Activated naive CD4-positive, alpha-beta T cell treated with anti-CD3 and anti-CD28 coated beads, Interleukin-2, amount 50 U/mL, for 72 hours (primary cell): ENCODE data around the gene CCDC51. TPM values are rescaled to one million over a fixed set of nuclear protein-coding genes. Genes with fewer than 3 reads are reported as not detected.

Source experiments
- ATAC-seq, 2 donors: fragments of 150-1000 bp; cut with Tn5 transposase; 2 replicates each; pipeline ENCODE4 v1.10.0; 2021; ENCODE audit warnings: mild to moderate bottlenecking in 2 of 2, moderate library complexity in 2 of 2
- DNase-seq, 2 donors: peaks; one replicate each; pipeline ENCODE4 v3.0.0; 2021 to 2022; ENCODE audit warnings: low spot score in 2 of 2
- H3K27ac Mint-ChIP-seq, 2 donors: one replicate each; pipeline ENCODE4 v1.8.0; 2022; ENCODE audit warnings: mild to moderate bottlenecking in 2 of 2, mixed read lengths in 2 of 2
- H3K36me3 Mint-ChIP-seq, 2 donors: one replicate each; pipeline ENCODE4 v1.8.0; 2022; ENCODE audit warnings: mixed read lengths in 2 of 2
- H3K9me3 Mint-ChIP-seq, 2 donors: one replicate each; pipeline ENCODE4 v1.8.0; 2022; ENCODE audit warnings: mixed read lengths in 2 of 2
- total RNA-seq, 2 donors: library from RNA; stranded (reverse); gene quantifications; one replicate each; pipeline ENCODE4 v1.2.3, GENCODE V29; 2022

The CCDC51 gene
- total RNA-seq, 2 donors from 2014 or later: 21.7 to 27.1 TPM

DNA sequence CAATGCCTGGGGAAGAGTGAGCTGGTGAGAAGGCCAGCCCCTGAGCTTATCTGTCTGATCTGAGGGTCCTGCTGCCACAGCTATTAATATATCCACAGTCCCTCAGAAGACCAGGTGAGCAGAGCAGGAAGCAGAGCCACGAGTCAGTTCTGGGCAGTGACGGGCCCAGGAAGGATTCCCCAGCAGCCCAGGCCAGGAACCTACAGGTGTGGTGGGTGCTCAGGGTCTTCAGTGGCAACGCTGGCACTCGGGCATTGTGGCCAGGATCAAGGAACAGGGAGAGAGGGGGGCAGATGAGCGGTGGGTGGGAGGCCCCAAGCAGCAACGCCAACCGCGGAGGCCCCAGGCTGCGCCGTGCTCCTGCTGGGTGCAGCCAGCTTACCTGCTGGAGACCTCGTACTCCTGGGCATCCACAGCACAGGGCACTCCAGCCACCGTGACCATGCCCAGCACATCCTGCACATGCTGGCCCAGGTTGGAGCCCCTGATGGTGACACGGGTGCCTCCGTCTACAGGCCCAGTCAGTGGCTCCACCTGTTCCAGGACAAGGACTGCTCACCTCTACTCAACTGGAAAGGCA lies 22.3 kb downstream of the CCDC51 start:
- Mint-ChIP-seq H3K9me3 (no peaks in the 10 kb centered on the region), H3K36me3 (no peaks in the 10 kb centered on the region), H3K27ac (no peak overlapping the region)
- DNase-seq (no peak), ATAC-seq (no peak)

DNA sequence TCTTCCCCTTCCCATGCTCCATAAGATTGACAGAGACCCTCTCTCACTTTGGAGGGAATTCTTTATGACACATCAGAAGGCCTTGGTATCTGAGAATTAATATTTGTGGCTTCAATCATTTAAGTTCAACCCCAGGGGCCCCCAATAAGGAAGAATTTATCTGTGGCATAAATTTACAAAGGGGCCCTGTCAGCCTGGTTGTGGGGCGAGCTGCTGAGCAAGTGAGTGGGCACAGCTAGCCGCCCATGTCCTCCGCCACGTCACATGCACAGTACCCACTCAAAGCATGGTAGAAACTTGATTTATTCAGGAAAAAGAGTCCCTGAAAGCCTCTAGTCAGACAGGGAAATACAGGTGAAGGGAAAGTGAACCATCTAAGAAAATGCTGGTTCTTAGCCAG lies 23.4 kb downstream of the CCDC51 start:
- Mint-ChIP-seq H3K9me3 (no peaks in the 10 kb centered on the region), H3K36me3 (no peaks in the 10 kb centered on the region), H3K27ac (no peak overlapping the region)
- DNase-seq (no peak), ATAC-seq (no peak)

DNA sequence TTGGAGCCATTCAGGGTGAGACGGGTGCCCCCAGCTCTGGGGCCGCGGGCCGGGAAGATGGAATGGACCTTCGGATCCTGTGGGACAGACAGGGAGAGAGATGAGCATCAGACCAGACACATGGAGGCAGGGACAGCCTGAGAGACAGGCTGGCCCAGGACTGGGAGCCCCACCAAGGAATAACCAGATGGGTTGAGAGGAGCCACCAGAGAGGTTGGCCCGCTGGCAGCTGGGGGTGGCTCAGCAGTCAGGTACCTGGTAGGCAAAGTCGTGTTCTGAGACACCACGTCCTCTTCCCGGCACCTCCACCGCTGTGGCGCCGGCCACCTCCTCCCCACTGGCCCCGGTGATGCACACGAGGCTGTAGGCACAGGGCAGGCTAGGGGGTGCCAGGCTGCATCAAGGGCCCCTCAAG lies 23.8 kb downstream of the CCDC51 start:
- Mint-ChIP-seq H3K9me3 (no peaks in the 10 kb centered on the region), H3K36me3 (no peaks in the 10 kb centered on the region), H3K27ac (no peak overlapping the region)
- no peak for ATAC-seq
- no peak for DNase-seq

DNA sequence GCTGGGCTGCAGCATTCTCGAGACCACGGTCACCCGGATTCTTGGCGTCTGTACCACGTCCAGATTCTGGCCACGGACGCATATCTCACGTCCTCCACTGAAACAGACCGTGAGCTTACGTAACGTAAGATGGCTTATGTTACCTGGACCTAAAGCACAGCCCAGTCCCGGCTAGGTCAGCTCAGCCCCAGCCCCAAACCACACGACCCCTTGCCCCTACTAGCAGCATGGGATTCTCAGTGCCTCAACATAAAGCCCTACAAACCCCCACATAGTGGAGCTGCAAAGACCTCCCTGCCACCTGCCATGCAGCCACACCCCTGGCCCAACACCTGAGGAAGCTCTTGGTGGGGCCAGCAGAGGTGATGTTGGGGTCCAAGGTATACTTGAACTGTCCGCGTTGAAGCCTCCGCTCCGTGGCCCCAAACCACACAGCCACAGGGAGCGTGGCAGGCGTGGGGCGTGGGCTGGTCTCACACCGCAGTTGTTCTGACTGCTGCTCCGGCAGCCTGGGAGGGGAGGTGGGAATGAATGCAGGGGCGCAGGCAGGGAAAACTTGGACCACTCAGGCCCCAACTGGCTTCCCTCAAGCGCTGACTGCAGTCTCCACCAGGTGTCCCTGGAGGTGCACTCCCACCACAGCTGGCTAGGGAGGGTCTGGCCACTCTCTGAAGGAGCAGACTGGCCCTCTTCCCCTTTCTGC lies 24.5 kb downstream of the CCDC51 start:
- ATAC-seq: no peak
- DNase-seq: no peak
- H3K9me3 Mint-ChIP-seq: no peaks in the 10 kb centered on the region
- H3K36me3 Mint-ChIP-seq: no peaks in the 10 kb centered on the region
- H3K27ac Mint-ChIP-seq: no peak overlapping the region

DNA sequence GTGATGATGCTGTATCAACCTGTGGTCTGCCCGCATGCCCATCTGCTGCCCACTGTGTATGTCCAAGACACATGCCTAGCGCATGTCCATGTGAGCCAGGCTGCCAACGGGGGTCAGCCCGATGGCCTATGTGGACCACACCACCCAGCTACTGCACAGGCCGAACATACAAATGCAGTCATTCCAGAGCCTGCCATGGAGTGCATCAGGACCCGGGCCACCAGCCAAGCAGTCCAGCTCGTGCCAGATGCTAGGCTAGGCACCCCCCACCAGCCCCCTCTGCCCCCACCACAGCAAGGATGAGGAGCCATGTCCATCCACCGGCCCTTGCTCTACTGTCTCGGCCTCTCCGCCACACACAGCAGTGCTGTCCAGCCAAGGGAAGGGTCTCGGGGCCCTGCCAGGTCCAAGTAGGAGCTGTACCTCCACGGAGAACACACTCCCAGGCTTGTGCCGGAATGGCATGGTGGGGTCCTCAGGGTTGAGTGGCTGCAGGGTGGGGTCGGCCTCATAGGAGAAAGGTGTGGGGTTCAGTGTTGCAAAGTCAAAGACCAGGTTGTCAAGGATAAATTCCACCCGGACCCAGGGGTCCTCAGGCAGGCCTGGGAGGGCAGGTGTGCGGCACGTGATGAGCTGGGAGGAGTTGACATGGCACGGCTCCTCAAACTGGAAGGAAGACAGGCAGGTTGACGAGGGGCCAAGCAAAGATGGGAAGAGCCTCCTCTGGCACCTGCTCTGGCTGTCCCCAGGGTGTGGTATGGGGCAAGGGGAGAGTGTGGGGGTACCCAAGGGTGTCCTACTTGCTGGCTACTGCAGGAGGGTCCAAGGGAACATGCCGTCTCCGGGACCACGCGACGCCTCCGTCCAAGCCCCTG lies 25.3 kb downstream of the CCDC51 start:
- ATAC-seq: no peak
- DNase-seq: no peak
- peak overlapping the region; percentile 15 to 55 for H3K27ac Mint-ChIP-seq
- no peaks in the 10 kb centered on the region for H3K36me3 Mint-ChIP-seq
- no peaks in the 10 kb centered on the region for H3K9me3 Mint-ChIP-seq

DNA sequence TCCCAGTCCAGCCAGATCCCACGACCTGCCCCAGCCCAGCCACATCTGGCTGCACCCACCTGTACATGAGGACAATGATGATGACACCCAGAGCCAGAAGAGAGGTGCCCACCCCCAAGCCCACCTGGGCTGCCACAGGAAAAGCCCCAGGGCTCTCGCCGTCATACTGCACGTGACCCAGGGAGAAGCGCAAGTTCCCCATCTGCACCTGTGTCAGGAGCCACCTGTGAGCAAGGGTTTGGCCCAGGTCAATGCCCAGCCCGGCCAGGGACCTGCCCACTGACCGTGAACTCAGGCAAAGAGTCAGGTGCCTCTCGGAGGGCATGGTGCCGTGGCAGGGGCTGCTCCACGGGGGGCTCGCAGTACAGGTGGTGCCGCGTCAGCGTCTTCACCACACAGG lies 26.3 kb downstream of the CCDC51 start:
- no peak overlapping the region for H3K27ac Mint-ChIP-seq
- H3K9me3 Mint-ChIP-seq: no peaks in the 10 kb centered on the region
- DNase-seq (no peak), ATAC-seq (no peak)
- H3K36me3 Mint-ChIP-seq: no peaks in the 10 kb centered on the region

DNA sequence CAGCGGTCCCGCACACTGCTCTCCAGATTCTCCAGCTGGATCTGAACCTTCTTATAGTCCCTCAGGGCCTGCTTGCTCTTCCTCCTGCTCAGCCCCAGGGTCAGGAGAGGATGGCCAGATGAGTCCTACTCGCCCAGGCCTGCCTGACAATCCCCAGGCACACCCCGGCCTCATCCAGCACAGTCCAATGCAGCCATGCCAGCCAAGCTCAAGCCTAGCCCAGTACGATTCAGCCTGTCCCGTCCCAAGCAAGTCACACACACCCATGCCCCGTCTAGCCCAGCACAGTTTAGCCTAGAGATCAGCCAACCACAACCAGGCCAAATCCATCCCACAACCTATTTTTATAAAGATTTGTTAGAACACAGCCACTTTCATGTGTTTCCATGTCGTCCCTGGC lies 26.8 kb downstream of the CCDC51 start:
- Mint-ChIP-seq H3K9me3 (no peaks in the 10 kb centered on the region), H3K36me3 (no peaks in the 10 kb centered on the region), H3K27ac (peak overlapping the region in 1 of 2 donors; percentile 47)
- ATAC-seq: no peak
- no peak for DNase-seq

DNA sequence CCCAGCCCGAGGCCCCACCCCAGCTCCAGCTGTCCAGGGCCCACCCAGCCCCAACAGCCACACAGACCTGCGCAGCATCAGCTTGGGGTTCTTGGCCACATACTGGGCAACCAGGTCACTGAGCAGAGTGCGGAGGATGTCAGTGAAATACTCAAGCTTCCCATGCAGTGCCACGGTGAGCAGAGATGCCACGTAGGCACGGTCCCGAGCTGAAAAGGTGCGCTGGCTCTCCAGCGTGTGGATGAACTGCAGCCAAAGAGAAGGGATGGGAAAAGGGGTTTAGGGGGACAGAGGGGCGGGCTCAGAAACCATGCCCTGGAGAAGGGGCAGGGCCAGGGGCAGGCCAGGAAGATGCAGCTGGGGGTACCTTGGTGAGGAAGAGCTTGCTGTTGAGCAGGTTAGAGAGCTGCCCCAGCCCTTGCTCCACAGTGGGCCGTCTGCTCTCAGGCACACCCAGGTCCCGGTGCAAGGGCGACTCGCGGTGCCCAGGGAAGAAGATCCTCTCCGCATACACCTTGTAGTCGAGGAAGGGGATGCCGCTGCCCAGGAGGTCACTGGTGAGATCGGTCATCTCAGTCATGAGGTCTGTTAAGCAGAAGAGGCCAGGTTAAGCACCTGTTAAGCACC lies 27.4 kb downstream of the CCDC51 start:
- no peak for DNase-seq
- no peak for ATAC-seq
- peak overlapping the region in 1 of 2 donors; percentile 47 for H3K27ac Mint-ChIP-seq

DNA sequence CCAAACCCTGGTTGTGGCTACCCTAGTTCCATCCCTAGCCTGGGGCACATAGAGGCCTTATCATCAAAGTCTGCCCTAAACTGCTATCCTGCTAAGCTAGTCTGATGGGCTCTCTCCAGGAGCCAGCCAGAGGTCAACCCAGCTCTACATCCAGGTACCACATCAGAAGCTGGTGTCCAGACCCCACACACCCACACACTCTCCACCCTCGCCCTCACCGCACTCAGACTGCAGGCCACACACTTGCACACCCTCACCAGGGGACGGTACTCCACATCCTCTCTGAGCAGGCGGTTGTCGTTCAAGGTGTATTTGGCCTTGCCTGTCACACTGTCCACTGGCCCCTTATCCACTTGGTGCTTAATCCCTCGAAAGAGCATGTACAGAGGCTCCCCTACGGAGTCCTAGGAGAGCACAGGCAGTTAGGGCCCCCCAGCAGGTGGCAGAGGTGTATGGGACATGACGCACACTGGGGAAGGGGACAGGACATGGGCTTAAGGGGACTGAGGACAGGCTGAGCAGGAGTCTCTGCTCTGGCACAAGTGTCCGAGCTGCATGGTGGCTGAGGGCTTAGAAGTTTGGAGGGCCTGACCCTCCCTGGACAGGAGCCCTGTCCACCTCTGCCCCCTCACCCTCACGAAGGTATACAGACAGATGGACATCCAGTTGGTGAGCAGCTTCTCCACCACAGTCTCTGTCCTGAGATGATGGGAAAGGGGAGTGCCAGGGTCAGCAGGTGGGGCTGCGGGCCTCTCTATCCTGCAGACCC lies 28.1 kb downstream of the CCDC51 start:
- no peaks in the 10 kb centered on the region for H3K36me3 Mint-ChIP-seq
- no peaks in the 10 kb centered on the region for H3K9me3 Mint-ChIP-seq
- DNase-seq: peak in 1 of 2 donors; percentile 42
- peak overlapping the region in 1 of 2 donors; percentile 47 for H3K27ac Mint-ChIP-seq
- ATAC-seq: no peak

More for the DNA sequence above, 27.4 kb downstream of the CCDC51 start:
- Mint-ChIP-seq H3K36me3 (no peaks in the 10 kb centered on the region), H3K9me3 (no peaks in the 10 kb centered on the region)

DNA sequence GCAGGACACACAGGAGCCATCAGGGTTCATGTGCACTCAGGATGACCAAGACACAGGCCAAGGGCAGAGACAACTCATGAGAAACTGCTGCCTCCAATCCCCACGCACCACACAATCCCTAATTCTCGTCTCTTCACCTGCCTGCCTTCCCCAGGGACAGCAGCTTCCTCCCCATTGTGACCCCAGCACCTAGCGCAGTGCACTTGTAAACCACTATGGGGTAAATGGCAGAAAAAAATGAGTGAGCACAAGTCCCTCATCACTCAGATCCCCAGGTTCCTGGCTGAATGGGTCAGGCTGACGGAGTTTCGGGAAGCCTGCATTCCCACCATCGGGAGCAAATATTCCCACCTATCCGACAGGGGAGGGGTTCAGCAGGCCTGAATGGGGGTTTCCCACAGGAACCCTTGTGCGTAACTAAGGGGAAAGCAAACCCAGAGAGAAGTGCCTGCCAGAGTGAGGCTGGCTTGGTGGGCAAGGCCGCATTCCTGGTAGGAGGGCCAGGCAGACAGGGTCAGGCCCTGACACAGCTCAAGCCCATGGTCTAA lies 28.8 kb downstream of the CCDC51 start:
- no peaks in the 10 kb centered on the region for H3K36me3 Mint-ChIP-seq
- ATAC-seq: no peak
- no peak for DNase-seq
- H3K27ac Mint-ChIP-seq: no peak overlapping the region
- no peaks in the 10 kb centered on the region for H3K9me3 Mint-ChIP-seq

DNA sequence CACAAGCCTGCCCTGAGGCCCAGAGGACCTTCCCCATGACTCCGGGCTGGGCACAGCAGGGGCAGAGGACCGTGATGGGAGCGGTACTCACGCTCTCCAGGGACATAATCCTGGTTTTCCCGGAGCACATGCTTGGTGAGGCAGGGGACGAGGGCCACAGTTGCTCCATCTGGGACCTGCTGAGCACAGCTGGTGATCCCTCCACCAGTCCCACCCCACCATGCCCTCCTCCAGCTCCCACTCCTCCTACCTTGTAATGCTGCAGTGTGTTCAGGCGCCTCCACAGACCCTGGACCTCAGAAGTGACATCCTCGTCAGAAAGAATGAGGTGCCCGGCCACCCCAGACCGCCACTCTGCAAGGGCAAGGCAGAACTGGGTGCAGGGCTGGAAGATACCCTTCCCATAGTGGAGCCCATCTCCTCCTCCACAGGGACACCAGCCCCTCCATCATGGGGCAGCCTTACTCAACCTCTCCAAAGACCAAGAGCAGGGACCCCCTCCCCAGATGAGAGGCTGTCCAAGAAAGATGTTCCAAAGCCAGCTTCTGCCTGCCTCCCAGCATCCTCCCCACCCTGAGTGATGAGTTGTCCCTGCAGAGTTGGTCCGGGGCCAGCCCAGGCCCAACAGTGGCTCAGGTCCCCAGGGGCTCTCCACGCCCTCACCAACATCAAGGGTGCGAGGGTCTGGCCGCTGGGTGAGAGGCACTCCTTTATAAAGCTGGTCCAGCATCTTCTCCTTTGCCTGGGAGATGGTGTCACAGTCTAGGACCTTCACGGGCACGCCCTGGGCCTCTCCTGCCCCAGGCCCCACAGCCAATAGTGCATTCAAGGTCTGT lies 29.5 kb downstream of the CCDC51 start:
- Mint-ChIP-seq H3K36me3 (no peaks in the 10 kb centered on the region), H3K27ac (peak overlapping the region in 1 of 2 donors; percentile 36), H3K9me3 (no peaks in the 10 kb centered on the region)
- DNase-seq (peak in 1 of 2 donors; percentile 48), ATAC-seq (no peak)

DNA sequence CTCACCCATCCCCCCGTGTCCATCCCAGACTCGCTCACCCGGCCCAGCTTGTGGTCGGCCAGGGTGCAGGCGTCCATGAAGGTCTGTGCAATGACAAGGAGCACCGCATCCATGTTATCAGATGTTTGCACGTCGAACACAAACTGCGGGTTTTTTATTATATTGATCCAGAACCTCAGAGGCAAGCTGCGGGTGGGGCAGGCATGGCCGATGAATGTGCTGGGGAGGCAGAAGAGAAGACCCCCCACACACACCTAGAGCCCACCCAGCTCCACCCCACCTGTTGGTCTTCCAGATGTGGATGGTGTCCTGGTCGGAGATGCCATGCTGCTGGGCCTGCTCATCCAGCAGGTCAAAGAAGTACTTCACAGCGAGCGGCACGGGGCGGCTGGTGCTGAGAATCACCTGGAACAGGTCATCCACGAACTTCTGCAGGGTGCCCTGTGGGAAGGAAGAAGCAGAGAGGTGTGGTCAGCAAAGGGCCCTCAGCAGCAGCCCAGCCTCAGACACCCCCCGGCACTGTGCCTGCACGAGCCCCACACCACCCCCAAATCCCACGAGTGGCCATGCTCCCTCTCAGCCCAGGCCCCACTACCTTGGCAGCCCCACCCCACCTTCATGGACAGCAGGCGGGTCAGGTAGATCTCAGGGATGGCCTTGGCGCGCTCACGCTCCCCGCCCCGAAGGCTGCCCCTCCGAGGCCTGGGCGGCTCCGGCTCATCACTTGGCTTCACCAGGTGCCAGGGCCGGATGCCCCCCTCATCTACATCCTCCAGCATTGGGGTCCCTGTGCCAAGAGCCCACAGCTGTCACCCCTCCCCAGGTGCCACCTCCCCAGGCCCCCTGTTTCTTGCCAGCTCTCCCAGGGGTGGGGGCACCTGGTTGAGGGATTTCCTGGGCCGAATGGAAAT lies 30.4 kb downstream of the CCDC51 start:
- H3K9me3 Mint-ChIP-seq: no peaks in the 10 kb centered on the region
- DNase-seq: peak in 1 of 2 donors; percentile 52
- no peak for ATAC-seq

DNA sequence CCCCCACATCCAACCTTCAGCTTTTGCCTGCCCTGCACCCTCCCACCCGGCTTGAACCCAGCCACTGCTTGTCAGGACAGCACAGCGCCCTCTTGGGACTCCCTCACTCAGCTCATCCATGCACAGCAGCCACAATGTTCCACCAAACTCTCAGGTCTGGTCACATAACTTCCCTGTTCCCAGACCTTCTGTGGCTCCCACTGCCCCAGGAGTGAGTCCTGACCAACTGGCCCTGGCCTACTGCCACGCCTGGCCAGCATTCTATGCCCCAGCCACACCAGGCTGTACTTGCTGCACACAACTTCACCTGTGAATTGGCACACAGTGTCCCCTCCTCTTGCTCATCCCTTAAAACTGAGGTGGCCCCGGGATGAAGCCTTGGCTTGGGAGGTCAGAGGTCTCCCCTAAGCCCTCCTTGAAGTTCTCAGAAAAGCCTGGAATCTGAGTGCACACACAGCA lies 31.1 kb downstream of the CCDC51 start:
- ATAC-seq: peak in 1 of 2 donors; percentile 35
- Mint-ChIP-seq H3K27ac (peak overlapping the region in 1 of 2 donors; percentile 2), H3K9me3 (no peaks in the 10 kb centered on the region), H3K36me3 (no peaks in the 10 kb centered on the region)
- peak in 1 of 2 donors; percentile 37 for DNase-seq

More for the DNA sequence above, 30.4 kb downstream of the CCDC51 start:
- H3K36me3 Mint-ChIP-seq: no peaks in the 10 kb centered on the region
- H3K27ac Mint-ChIP-seq: peak overlapping the region in 1 of 2 donors; percentile 36

DNA sequence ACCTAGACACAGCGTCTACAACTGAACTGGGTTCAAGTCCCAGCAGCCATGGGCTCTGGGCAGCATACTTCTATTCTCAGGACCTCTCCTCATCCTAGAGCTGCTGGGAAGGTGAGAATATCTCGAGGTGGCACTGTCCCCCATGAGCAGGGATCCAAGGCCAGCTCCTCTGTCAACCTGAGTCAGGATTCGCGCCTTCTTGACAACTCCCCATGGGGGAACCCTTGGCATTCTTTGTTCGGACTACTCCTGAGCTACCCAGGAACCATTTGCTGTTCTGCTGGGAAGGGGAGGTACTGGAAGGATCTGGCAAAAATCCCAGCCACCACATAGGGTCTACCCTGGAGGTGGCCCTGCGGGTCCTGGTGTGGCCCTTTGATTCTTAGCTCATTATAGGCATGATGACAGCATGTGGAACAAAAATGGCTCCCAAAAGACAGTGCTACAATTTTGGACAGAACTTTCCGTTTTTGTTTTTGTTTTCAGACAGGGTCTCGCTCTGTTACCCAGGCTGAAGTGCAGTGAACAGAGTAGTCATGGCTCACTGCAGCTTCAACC lies 32.3 kb downstream of the CCDC51 start:
- no peaks in the 10 kb centered on the region for H3K36me3 Mint-ChIP-seq
- DNase-seq: no peak

More for the DNA sequence above, 32.3 kb downstream of the CCDC51 start:
- no peak for ATAC-seq
- Mint-ChIP-seq H3K27ac (peak overlapping the region; percentile 24 to 32), H3K9me3 (no peaks in the 10 kb centered on the region)
